EH (cell line): ENCODE data around the gene PFDN2.
A peak's percentile ranks its signal among the peaks of the same experiment; 100 is the strongest.
"Not testable (repeated sequence)": the region's sequence is repeated elsewhere in the genome, so short reads cannot be mapped to it uniquely, and the experiment has no call there.

Source experiments
- DNase-seq: peaks from one replicate; pipeline ENCODE4 v3.0.0-alpha.2; 2015; ENCODE audit warnings: low read depth

Gene PFDN2

DNA sequence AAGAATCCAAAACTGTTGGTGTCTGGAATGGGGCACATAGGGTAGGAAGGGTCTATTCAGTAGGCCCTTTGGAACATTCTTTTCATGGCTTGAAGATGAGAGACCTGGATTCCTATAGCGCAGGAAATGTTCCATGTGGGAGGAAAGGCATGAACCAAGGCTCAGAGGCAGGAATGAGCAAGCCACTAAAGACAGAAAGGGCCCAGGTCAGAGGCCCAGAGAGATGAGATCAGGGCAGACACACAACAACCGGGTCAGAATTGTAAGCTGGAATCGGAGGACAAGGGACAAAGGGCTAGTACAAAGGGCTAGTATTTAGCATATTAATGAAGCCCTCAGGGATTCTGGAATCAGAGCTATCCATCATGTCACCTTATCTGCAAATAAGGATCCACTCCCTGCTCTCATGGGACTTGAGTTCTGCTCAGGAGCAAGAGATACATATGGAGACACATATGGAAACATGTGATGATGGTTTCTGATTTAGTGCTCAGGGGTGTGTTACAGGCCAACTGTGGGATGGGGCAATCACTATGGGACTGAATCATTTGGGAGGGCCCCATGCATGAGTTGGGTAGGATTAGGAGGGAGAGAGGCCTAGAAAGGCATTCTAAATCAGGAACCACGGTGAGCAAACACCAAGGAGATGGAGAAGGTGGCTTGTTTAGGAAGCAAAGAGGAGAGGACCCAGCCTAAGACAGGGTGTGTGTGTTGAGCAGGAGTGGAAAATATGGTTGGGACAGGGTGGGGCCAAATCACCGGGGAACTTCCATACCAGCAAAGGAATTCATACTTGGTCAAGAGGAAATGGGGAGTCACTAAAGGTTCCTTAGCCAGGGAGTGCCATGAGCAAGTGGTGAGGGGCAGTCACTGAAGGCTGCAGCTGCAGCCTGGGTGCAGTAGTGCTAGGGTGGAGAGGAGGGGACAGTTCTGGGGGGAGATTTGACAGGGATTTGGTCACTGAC, 37.1 kb downstream of the PFDN2 start:
- peak; percentile 58 for DNase-seq

DNA sequence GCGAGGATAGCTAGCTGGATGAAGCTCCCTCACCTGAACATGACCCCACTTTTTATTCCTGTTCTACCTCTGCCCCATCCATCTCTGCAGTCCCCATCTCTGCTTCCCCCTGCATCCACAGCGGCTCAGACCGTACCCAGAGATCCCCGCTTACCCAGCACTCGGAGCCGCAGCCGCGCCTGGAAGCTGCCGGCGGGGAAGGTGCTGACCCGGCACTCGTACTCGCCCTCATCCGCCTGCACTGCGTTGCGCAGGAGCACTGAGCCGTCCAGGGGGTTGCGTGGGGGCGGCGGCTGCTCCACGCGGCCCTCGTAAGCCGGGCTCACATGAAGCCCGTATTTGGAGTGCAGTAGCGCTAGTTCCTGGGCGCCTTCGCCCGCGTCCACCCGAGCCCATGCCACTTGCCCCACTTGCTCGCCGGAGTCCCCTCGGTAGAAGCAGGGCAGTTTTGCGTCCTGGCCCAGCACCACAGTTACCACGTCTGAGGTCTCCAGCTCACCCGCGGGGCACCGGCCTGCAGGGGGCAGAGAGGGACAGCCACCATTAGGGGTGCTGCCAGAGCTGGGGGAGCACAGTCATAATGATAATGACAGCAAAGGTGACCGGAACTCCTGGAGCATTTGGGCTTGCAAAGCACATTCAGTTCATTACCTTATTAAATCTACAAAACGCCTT, 38.3 kb downstream of the PFDN2 start:
- DNase-seq, result no peak

DNA sequence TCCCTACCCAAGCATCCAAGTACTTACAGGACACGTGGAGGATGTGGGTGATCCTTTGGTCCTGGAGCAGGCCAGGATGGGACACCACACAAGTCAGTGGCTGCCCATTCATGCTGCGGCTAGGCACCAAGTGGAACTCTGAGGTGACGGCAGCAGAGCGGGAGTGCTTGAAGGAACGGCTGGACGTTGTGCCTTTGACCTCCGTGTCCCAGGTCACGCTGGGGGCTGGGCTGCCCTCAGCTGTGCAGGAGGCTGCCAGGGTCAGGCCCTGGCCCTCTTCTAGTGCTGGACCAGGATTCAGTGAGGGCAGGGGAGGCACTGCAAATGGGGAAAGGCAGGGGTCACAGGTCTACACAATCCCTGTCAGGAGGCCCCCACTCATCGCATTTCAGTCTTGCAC, 40.4 kb downstream of the PFDN2 start:
- DNase-seq, result no peak

DNA sequence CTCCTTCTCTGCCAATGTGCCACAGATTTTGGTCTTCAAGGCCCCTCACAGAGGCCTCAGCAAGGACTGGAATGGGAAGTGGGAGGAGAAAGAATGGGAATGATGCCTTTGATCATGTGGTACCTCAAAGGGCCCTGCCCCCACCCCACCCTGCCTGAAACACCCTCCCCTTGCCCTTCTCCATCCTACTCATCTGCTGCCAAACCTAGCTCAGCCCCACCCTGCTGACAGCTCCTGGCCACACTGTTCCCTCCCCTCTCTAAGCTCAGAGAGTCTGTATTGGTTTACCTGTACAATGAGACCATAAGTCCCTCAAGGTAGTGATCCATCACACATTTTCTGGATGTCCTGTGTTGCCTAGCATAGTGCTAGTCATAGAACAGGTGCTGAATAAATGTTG, 41.4 kb downstream of the PFDN2 start:
- DNase-seq, result no peak

DNA sequence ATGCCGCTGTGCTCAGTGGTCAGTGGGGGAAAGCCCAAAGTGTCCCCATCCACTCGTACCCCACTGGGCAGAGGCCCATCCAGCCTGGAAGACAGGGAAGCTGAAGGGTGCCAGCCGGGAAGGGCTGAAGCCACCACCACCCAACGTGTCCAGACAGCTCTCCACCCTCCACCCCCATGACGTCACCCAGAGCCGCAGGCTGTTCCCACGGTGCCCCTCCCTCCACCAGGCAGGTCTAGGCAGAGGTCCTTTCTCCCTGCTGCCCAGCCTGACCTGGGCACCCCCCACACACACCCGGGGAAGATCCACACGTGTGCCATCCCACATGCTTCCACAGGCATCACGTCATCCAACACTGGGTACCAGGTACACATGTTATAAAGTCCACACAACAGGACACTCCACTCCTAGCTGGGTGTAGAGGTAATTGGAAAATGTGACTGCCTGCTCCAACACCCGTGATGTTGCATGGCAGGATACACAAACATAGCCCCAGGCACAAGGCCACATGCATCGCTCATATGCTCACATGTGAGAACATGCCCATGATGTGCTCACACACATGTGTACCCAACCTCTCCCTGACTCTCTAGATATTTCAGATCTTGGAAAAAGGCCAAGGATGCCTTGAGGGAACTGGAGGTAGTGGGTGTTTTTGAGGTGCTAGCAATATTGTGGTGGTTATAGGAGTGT, 43.0 kb downstream of the PFDN2 start:
- no peak for DNase-seq

DNA sequence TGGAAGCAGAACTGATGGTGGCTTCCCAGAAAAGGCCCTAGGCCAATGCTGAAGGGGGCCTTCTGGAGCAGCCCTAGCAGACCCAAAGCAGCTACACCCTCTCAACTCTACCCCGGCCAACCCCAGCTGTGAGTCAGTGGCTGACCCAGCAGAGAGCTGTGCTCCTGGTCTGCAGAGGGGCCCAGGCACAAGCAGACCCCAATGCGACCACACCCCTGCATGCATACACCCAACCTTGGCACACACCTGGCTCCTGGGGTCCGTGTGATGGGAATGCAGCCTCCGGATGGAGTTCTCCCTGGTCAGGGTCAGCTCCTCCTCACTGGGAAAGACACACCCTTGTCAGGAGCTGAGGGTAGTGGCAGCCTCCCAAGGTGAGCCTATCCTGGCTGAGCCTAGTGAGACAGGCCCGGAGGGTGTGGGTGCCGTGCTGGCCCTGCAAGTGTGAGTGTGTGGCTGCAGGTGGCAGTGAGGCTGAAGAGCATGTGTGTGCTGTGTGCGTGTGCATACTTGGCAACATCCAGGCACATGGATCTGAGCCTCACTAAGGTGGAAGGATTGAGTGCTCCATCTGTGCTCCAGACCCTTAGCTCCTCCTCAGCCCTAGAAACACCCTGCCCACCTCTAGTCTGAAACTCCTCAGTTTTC, 44.2 kb downstream of the PFDN2 start:
- DNase-seq, result no peak

DNA sequence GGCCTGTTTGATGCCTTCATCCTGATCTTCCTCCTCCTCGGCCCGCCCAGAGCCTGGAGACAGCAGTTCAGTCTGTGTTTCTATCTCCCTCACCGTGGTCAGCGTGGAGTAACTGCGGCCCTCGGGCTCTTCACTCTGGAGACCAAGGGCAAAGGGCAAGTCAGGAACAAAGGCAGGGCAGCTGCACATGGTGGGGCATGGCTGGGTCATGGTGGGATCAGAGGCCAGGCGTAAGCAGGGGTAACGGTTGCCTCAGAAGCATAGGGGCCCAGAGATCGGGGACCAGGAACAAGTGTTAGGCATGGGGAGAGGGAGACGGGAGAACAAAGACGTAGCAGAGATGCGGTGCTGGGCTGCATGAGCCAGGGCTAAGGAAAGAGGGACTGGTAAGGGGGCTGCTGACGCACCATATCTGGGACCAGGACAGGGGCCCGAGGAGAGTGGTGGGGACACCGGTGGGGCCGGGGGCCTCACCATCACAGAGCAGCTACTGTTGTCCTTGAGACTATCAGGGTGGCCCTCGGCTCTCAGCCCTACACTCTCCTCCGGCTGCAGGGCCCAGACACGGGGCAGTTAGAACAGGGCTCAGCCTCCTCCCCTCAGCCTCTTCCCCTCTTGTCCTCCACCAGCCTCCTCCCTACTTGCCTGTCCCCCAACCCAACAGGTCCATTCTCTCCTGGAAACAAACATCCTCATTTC, 44.9 kb downstream of the PFDN2 start:
- no peak for DNase-seq

DNA sequence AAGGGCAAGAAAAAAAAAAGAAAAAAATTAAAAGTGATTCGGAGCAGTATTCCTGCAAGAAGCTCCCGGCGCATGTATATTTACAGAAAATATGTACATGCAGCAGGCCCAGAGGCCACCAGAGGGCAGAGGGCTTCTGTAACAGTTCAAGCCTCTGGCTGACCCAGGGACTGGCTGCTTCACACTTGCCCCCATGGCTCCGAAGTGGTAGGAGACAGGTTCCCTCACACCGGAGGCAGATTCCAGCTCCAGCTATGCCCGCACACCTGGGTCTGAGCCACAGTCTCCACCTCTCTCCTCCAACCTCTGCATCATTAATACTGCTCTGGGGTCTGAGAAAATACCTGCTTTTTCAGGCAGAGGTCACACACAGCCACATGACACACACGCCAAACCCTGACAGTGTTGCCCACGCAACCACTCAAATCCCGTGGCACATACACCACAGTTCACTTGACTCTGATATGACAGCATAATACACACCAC, 45.9 kb downstream of the PFDN2 start:
- DNase-seq, result peak; percentile 52

DNA sequence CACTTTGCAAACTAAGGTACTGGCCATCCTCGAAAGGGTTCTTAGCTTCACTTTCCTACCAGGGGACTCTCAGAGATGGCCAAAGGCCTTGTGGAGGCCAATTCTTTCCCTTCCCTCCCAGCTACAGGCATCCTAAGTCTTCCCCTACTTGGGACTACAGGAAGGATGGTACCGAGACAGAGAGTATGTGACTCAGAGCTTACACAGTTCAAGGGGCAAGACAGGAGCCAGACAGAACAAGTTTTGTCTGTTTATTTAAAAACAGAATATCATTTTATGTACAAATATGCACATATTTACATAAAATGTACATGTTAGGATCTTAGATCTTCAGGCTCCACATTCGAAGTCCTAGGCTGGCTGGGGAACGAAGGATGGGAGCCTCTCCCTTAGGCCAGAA, 47.1 kb downstream of the PFDN2 start:
- DNase-seq, result no peak

DNA sequence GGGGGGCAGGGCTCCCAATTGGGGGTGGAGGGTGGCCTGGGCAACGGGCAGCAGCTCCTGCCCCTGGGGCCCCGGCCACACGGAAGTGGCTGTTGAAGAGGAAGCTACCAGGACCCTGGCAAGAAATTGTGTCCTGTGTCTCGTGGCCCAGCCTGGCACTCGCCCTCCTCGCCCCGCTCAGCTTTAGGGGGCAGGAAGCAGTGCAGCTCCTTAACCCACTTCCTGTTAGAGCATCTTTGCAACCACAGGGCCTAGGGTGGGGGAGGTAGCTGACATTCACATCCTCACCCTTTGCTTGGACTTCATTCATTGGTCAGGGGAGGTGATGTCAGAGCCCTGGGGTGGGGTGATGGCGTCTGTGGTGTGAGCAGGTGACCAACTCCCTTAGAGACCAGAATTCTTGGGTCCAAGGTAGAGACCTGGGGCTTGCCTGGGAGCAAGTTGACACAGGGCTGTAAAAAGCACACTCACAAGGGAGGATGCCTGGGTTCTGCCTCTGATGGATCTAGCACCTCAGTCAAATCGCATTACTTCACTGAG, 48.0 kb downstream of the PFDN2 start, which contains the start of gene ARHGAP30:
ARHGAP30 (minus strand) TSS at position 161 of the 540 bp plus-strand sequence. CDS start 267 bp downstream, outside the sequence.
- no peak for DNase-seq

DNA sequence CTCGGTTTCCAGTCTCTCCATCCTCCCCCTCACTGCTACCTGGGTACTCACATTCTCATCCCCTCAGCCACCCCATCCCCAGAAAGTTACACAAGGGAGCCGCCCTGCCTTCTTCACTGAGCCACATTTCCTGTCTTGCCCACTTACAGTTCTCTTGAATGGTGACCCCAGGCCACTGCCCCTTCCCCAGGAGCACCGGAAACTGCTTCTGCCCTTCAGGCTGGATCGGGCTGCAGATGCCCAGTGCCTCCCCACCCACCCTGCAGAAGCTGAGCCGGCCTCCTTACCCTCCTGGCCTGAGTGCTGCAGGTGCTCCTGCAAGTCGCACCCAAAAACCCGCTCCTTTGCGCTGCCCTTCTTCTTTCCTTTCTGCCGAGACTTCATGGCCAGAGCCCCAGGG, 48.6 kb downstream of the PFDN2 start:
- no peak for DNase-seq

DNA sequence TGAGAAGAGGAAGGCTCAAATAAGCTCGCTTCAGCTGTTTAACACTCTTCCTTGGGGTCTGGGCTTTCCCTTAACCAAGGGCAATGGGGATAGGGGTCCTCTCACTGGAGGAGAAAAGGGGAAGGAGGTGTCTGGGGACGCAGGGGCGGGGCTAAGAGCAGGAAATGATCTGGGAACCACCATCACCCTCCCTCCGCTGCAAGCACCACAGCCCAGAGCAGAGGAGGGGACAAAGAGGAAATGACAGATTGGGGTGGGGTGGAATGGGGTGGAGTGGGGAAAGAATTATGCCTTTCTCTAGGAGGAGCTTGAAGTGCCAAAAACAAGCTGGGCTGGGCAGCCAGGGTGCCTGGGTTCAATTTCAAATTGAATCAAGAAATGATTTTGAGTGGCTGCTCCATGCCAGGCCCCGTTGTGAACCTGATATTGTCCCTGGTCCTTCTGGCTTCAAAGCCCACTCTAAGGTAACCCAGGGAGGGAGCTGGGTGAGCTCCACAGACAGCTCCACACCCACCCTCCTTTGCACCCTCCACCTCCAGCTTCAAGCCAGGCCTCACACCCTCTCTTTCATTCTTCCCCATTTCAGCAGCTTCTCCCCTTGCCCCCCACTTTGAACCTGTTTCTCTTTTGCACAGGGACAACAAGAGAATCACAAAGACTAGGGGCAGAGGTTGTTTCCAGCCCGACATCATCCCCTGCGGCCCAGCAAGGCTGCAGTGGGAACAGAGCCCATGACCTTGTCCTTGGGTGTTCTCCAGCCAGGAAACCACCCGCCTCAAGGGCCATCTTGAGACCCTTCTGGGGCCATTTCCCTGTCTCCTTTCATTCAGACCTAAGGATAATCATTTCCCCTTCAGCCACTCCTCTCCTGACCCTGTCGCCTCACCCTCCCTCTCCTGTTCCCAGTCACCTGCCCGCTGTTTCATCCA, 49.3 kb downstream of the PFDN2 start:
- peak; percentile 39 for DNase-seq

DNA sequence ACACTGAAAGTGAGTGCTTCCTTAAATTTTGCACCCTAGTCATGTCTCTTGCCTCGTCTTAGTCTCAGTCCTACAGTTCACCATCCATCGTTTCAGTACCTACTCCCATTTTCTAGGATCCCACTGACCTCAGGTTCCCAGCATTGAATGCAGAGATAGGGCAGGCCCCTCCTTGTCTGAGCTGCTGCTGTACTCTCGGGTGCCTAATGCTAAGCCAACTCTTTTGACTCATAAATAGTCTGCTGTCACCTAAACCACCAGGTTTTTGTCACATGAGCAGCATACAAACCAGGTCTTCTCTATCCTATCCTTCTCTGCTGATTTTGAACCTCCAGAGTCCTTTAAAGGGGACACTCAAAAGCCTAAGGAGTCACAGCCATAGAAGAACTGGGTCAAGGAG, 51.1 kb downstream of the PFDN2 start:
- DNase-seq, result no peak

DNA sequence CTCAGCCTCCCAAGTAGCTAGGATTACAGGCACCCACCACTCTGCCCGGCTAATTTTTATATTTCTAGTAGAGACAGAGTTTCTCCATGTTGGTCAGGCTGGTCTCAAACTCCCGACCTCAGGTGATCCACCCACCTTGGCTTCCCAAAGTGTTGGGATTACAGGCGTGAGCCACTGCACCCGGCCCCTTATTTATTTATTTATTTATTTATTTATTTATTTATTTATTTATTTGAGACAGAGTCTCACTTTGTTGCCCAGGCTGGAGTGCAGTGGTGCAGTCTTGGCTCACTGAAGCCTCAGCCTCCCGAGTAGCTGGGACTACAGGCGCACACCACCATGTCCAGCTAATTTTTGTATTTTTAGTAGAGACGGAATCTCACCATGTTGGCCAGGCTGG, 52.2 kb downstream of the PFDN2 start:
- DNase-seq, result not testable (repeated sequence)

DNA sequence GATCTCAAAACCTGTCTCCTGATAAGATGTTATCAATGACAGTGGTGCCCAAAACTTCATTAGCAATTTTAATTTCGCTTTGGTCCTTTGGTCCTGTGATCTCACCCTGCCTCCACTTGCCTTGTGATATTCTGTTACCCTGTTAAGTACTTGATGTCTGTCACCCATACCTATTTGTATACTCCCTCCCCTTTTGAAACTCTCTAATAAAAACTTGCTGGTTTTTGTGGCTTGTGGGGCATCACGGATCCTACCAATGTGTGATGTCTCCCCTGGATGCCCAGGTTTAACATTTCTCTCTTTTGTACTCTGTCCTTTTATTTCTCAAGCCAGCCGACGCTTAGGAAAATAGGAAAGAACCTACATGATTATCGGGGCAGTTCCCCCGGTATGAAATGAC, 53.9 kb downstream of the PFDN2 start:
- not testable (repeated sequence) for DNase-seq

DNA sequence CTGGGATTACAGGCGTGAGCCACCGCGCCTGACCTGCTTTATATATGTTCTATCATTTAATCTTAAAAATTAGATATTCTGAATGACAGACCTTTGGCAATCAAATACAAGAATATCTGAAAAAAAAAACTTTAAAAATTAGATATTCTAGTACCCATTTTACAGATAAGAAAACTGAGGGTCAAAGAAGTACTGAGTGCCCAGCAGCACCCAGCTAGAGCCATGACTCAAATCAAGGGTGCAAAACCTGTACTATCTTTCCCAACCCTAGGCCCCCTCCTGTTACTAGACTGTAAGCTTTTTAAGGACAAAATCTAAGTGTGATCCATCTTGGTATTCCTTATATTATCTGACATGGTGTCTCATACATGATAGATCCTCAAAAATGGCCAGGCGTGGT, 56.4 kb downstream of the PFDN2 start:
- no peak for DNase-seq

DNA sequence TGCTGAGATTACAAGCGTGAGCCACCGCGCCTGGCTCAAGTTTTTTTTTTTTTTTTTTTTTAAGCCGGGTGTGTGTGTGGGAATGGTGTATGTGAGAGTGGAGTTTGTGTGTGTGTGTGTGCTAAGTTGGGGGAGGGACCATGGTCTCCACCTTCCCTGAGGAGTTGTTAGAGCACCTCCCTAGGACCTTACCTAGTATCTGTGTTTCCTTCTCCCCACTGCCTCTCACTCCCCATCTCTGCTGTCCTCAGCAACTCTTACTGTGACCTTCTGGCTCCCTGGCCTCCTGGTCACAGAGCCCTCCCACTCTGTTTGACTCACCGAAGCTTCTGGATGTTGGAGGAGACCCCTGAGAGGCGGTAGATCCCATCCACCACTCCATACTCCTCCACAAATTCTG, 58.5 kb downstream of the PFDN2 start:
- no peak for DNase-seq

DNA sequence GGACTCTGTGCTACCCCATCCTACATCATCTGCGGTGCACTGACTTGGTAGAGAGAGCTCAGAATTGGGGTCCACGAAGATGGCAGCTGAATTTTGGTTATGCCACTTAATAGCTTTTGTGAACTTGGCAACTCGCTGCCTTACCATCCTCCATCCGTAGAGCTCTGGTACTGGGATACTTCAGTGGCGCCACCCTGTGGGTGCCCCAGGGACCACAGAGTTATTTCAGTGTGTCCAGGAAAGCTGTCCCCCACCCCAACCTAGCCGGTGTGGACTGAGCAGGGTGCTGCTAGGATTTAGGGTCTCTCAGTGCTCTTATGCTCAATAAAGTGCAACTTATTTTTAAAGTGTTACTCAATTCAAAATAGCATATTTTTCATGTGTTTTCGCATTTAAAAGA, 63.0 kb downstream of the PFDN2 start:
- DNase-seq, result no peak

DNA sequence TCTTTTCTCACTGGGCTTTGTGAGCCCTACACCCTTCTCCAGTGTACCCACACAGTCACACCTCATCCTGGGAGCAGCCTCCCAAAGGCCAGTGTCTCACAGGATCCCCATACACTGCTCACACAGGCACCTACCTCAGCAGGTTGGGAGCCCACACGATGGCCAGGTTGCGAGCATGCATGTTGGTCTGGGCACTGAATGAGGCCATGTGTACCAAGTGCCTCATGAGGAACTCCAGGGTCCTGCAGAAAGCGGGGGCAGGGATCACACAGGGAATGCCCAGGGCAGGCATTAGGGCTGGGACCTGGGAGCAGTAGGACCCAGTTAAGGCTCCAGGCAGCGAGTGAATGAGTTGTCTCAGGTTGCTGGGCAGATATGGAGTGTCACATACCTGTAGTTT, 63.6 kb downstream of the PFDN2 start:
- DNase-seq, result no peak

DNA sequence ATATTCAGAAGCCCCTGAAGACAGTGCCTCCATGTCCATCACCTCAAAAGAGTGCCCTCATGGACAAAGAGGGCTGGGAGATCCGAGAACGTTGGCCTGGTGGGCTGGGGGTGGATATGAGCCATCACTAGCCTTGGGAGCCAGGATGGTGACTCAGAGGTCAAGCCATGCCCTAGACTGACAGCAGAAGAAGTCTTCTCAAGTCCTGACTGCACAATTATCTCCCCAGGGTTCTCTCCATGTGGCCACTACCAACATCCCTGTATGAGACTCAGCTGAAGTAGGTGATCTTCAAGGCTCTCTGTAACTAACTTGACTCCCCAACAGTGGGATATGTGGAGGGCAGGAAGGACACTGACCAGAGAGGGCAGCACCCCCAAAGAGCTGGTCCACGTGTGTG, 64.9 kb downstream of the PFDN2 start:
- peak; percentile 32 for DNase-seq
